GM18868 (cell line): Measurements from ENCODE around the gene ACSL1.
"Not testable (repeated sequence)": the region's sequence is repeated elsewhere in the genome, so short reads cannot be mapped to it uniquely, and the experiment has no call there.

Source experiments
- ATAC-seq: cut with Tn5 transposase; IDR thresholded peaks from one replicate; pipeline ENCODE4 v1.9.1; 2021; ENCODE audit warnings: mild to moderate bottlenecking, moderate library complexity; ENCODE audit not compliant: unreplicated experiment

The ACSL1 gene

DNA sequence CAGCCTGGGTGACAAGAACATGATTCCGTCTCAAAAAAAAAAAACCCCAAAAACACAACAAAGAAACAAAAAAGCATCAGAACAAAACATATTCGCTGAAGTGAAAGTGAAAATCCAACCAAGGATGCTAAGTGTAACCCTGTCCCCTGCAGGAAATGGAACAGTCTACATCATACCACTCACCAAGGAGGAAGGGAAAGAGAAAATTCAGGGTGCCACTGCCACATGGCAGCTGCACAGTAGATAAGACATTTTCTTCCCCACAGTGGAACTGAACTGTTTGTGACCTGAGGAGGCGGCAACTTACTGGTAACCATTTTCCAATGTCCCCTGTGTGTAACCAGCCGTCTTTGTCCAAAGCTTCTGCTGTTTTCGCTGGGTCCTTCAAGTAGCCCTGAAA, 63.7 kb downstream of the ACSL1 start:
- peak; percentile 97 for ATAC-seq

DNA sequence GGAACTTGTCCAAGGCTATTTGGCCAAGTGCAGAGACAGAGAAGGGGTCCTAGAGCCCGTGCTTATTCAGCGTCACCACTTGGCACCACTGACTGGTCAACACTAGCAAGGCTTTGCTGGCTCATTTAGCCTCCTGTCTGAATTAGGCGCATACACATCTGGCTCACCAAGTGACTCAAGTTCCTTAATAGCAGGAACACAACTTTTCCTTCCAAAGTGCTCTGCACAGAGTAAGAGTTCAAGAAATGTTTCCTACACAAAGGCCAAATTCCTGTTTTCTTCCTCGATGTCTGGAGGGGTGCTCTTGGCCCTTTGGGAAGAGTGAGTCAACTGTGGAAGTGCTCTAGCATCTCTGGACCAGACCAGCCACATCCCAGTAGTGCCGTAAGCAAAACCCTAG, 65.1 kb downstream of the ACSL1 start:
- no peak for ATAC-seq

DNA sequence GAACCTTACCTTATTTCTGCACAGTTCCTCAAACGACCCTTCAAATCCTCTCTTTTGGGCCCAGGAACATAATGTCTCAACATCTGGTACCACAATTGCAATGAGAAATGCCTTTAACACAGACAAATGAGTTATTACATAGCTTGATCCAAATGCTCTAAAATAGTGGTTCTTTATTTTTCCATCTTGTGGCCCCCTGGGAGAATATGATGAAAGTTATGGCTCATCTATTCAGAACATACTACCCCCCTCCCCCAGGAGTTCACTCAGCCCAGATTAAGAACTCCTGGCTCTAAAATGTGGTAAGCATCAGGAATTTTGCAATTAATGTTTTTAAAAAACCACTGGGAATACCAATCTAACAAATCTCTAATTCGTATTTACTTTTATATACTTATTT, 68.0 kb downstream of the ACSL1 start:
- ATAC-seq: no peak

DNA sequence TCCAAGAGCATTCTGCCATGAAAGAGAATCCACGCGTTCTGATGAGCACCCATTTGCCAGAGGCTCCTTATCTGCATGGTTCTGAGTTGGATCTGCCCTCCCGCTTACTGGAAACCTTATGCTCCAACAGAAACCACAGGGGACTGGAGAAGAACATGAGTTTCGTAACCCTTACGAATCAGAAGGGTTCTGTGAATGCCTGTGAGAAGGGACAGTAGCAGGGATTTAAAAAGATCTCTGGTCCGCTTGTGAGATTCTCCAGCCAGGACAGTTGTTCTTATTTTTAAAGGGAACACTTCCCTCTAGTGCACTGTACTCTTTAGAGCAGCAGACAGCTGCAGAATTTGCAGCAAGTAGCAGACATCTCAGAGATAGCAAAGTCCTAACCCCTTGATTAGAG, 69.4 kb downstream of the ACSL1 start:
- no peak for ATAC-seq

DNA sequence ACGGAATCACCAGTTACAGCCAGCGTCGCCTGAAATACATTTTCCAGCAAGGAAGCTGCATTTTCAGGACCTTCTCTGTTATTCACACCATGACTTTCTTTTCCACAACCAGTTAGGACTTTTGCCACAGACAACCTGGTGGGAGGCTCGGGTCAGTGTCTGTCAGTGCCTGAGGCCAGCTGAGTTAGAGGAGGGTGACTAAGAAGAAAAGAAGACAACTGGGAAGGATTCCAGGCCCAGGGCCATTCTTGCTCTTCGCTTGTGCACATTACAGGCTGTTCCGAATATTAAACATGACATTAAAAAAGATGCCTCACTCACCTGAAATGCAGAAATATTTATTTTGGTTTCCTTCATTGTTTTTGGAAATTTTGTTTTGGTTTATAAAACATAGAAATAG, 70.5 kb downstream of the ACSL1 start:
- ATAC-seq: no peak

DNA sequence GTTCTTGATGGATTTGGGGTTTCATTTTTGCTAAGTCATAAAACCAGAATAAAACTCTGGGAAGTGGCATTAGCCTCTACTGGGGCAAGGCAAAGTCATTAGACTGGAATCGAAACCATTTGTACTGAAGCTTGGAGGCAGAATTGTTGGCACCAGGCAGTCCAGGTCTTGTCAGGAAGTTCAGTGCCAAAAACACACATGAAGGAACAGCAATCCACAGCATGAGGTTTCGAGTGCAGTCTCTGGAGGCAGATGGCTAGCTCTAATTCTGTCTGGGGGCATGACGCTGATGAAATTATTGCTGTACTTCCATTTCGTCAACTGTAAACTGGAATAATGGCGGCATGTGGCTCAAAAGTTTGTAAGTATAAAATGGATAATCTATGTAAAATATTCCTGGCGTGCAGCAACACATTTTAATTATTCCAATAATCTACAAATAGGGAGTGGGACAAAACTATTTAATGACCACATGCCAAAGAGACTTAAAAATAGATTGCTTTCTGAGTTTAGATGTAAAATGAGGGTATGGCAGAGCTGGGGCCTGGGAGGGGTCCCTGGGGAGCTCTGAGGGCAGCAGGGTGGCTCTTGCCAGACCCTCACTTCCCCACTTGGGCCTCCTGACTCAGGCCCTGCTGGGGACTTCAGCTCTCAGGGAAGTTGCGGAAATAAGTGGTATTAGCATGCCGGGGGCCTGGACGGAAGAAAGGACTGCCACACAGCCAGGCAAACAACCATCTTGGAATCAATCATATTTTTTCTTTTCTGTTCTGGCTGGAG, 73.1 kb downstream of the ACSL1 start:
- ATAC-seq: no peak

DNA sequence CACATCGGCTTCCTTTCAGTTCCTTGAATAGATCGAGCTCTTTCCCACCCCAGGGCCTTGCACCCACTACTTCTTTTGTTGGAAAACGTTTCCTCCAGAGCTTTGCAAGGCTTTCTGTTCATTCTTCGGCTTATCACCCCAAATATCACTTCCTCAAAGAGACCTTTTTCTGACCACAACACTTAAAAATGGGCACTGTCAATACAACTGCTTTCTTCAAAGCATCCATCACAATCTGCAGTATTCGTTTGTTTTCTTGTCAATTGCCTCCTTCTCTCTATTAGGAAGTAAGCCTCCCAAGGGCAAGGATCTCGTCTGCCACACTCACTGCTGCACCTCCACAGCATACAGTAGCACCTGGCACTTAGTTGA, 74.2 kb downstream of the ACSL1 start:
- no peak for ATAC-seq

DNA sequence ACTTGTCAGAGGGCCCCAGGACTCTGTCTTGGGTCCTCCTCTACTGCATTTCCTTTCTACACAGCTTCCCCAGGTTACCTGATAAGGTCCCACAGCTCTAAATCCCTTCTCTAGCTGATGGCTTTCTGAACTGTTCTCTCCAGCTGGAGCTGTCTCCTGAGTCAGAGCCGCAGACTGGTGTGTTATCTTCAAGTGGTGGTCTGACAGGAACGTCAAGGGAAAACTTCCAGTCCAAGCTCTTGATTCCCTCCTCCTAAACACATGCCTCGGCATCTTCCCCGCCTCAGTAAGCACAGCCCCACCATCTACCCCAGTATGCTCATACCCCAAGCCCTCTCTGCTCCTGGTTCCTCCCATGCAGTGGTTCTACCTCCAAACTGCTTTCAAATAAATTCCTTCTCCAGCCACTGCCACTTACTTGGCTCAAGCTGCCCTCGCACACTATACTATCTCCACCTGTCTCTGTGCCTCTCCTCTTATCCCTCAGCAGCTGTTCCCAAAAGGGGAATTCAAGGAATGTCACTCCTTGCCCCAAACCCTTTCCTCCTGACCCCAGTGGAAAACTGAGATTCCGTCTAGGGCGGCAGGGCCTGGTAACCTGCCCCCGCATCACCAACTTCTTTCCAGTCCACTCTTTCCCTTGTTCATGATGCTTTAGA, 74.7 kb downstream of the ACSL1 start:
- no peak for ATAC-seq

DNA sequence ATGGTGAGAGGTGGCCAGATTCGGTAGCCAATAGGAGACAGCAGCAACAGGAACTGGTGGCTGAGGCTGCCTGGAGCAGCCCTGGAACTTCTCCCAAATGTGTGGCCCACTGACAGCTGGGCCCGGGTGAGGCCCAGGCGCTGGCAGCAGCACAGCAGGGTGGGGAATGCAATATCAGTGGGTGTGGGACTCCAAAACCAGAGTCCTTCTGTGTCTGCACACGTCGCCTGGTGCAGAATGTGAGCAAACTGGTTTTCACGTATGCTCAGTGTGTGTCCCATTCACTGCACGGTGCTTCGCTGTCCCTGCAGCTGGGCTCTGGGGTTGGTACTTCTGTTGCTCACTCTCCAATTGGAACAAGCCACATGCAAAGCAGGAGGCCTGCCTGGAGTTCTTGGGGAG, 77.5 kb downstream of the ACSL1 start:
- no peak for ATAC-seq

DNA sequence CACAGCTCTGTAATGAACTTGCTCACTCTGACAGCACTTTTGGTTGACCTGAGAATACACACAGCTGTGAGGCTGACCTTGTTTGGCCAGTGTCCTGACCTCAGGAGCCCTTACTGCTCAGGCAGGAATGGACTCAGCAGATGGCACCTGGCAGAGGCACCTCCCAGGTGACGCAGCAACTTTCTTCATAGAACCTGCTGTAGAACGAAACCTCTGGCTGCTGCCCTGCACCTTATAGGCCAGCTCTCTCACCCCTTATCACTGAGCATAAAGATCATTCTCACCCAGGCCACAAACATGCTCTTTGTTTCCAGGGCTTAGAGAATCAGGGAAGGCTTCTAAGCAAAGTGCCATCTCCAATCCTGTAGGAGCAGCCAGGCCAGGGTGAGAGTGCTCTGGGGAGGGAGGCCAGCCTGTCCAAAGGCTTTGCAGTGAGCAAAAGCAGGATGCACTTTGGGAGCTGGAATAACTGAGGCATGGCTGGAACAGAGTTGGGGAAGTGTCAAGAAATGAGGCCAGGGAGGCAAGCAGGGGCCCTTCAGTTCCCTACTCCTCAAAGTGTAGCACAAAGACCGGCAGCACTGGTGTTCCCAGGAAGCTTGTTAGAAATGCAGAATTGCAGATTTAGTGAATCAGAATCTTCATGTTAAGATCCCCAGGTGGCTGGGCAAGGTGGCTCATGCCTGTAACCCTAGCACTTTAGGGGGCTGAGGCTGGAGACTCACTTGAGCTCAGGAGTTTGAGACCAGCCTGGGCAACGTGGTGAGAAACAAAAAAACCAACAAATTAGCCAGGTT, 78.5 kb downstream of the ACSL1 start:
- ATAC-seq: no peak

DNA sequence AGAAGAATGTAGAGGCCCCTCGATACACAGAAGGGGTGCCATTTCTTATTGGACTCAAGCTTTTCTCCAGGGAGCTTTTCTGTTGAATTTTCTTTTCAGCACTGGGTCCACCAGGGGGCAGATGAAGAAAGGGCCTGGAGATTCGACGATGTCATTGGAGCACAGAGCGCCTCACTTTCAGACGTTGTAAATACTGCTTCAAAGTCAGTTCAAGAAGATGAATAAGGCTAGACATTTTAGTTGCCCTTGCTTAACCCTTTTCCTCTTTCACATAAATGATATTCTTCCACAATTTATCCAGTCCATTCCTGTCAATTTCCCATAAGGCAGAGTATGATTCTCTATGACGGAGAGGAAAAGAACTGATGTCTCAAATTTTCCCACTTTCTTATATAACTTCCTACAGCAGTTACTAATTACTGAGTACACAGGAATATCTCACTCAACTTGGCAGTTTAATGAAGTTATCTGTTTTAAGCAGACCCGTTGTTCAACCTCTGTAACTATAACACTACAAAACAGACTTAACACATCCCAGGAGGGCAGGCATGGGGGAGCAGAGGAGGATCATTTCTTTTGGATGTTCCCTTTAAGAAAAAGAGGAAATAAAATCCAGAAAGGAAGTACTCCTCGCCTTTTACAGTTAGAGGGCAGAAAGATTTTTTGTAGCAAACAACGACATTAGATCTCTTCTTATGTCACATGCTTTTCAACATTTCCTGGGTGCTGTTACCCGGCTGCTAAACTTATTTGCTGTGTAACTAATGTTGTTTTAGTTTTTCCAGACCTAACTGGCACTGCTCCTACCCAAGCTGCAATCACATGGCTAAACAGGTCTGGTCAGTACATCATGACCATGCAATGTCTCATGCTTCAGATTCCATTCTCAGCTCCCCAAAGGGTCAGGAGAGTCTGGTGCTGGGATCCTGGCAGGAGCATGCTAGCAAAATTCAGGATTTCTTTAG, 79.7 kb downstream of the ACSL1 start:
- ATAC-seq: peak; percentile 89

DNA sequence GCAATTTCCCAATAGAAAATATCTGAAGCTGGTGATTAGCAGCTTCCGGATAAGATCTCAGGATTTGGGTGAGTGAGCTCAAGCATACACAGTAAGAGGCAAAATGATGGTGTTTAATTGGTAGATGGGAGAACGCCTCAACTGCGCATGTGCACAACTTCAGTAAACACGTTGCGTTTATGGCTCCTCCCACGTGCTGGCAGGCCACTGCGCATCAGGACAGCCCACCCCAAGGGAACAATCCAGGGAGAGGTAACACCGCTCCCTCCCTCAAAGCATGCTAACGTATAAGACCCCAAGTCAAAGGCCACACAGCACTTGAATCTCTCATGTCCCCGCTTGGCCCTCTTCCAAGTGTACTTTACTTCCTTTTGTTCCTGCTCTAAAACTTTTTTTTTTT, 81.5 kb downstream of the ACSL1 start:
- no peak for ATAC-seq

DNA sequence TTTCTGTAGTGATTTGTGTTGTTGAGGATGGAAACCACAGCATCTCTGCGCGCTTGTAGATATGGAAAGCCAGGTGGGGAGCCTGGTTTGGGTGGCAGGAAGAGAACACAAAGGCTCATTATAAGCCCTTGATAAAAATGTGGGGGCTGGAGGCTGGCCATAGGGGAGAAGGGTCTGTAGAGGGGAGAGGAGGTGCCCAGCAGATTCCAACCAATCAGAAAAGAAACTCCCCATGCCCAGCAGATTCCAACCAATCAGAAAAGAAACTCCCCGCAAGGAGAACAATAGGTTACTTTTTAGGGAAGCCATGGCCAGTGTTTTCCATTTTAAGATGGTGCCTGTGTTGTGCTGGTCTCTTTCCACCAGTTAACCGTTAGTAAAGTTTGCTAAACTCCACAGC, 82.1 kb downstream of the ACSL1 start:
- ATAC-seq: no peak

DNA sequence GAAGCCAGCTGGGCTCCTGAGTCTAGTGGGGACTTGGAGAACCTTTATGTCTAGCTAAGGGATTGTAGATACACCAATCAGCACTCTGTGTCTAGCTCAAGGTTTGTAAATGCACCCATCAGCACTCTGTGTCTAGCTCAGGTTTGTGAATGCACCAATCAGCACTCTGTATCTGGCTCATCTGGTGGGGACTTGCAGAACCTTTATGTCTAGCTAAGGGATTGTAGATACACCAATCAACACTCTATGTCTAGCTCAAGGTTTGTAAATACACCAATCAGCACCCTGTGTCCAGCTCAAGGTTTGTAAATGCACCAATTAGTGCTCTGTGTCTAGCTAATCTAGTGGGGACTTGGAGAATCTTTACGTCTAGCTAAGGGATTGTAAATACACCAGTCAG, 84.1 kb downstream of the ACSL1 start:
- not testable (repeated sequence) for ATAC-seq

DNA sequence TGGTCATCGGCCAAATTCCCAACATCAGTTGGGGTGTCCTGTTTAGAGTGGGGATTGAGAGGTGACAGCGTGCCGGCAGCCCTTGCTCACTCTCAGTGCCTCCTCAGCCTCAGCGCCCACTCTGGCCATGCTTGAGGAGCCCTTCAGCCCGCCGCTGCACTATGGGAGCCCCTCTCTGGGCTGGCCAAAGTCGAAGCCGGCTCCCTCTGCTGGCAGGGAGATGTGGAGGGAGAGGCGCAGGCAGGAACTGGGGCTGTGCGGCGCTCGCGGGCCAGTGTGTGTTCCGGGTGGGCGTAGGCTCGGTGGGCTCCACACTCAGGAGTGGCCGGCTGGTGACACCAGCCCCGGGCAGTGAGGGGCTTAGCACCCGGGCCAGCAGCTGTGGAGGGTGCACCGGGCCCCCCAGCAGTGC, 84.8 kb downstream of the ACSL1 start:
- ATAC-seq: no peak

DNA sequence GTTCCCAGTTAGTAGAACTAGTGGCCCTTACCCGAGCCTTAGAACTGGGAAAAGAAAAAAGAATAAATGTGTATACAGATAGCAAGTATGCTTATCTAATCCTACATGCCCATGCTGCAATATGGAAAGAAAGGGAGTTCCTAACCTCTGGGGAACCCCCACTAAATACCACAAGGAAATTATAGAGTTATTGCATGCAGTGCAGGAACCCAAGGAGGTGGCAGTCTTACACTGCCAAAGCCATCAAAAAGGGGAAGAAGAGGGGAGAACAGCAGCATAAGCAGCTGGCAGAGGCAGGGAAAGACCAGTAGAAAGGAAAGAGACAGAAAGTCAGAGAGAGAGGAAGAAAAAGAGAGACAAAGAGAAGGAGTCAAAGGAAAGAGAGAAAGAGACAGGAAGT, 86.2 kb downstream of the ACSL1 start:
- ATAC-seq: not testable (repeated sequence)

DNA sequence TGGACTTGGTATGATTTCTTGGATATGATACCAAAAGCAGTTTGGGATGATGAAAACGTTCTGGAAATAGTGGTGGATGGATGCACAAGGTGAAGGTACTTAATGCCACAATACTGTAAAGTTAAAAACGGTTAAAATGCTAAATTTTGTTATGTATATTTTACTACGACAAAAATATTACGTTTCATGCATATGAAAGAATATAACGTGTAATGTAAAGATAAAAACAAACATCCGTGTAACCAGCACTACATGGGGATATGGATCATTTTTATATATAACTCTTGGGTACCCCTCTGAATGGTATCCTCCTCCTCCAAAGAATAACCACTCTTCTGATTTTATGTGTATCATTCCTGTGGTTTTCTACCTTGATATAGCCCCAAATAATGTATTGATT, 91.0 kb downstream of the ACSL1 start:
- no peak for ATAC-seq

DNA sequence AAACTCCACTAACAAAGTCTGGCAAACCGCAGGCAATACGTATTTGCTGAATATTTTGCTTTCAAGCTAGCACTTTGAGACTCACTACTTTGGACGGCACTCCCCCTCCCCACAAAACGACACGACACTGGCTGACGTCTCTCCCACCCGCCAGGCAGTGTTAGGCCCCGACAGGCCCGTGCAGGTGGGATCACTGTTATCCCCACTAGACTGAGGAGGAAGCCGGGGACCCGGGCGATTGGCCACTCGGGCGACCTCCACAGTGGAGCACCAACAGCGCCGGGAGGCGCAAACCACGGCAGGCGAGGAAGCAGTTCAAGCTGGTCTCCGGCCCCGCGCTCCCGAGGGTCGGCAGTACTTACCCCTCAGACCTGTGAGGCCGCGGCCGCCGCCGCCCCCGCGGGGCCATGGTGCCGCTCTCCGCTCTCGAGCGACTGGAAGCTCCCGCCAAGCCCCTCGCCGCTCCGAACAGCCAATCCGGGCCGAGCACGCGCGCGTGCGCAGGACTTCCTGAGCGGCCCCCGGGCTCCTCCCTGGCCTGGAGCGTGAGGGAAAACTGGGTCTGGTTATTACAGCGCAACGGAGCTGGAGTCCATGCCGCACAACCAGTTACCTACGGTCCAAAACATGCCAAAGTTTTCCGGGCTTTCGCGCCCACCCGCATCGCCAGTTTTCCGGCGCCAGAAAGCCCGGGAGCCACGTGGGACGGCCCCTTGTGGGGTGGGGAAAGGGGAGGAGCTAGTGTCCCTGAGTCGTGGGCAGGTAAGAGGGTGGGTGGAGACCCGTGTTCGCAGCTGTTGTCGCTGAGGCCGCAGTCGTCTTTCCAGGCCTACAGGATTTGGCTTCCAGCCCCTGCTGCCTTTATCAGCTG, 91.9 kb downstream of the ACSL1 start, which contains the start of gene CENPU:
TSS of gene CENPU (minus strand) at position 443 of the 871 bp plus-strand sequence. CDS start at position 409, 34 bp downstream.
- ATAC-seq: peak; percentile 92

DNA sequence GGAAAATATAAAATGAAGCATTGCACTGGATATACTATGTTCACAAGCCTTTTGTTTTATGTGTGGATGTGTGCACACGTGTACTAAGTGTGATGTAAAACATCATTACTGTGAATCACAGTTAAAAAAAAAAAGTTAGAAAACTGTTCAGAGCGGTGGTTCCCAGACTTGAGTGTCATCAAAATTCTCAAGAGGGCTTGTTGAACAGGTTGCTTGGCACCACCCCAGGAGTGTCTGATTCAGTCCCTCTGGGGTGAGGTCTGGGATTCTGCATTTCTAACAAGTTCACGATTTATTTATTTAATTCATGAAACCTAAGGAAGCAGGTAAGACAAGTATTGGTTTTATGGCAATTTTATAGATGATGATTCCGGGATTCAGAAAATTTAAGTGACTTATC, 93.6 kb downstream of the ACSL1 start:
- no peak for ATAC-seq

DNA sequence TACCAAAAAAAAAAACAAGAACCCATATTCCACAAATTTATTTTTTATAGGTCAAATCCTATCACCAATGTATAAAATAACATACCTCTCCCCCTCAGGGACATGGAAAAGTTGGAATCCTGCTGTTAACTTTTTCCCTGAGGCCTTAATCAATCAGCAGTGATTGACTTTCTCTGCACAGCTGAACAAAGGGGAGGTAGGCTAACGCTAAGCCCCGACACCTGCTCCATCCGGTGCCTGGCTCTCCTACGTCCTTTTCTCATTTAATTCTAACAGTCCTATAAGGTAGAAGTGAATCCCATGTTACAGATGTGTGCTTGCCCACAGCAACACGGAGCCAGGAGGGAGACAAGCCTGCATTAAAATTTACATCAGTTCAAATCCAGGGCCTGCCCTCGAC, 94.7 kb downstream of the ACSL1 start:
- no peak for ATAC-seq
